Measurements from ENCODE around the gene RNF217. TPM values are rescaled to one million over a fixed set of nuclear protein-coding genes. Genes with fewer than 3 reads are reported as not detected.

Gene RNF217
- total RNA-seq, 4 donors from 2014 or later, result 26.2 to 32.2 (median 28.8) TPM

- H3K27ac ChIP-seq, result no peak overlapping the region
- no peaks in the 10 kb centered on the region for H3K9me3 ChIP-seq
- H3K27me3 ChIP-seq, result no peaks in the 10 kb centered on the region
- H3K4me1 ChIP-seq, result no peaks in the 10 kb centered on the region
- no peak for ATAC-seq
- peaks cover 0 to 42% of the 10 kb centered on the region in 2 donors for H3K36me3 ChIP-seq
- TF ChIP-seq CTCF (IDR thresholded peaks at IDR 0.05), result no peak
- TF ChIP-seq POLR2A (IDR thresholded peaks at IDR 0.05), result no peak
- TF ChIP-seq POLR2AphosphoS5 (IDR thresholded peaks at IDR 0.05), result no peak
- TF ChIP-seq EP300 (IDR thresholded peaks at IDR 0.05), result no peak
- no peak overlapping the region for H3K4me3 ChIP-seq
- 93 to 100% methylated on average over 2 to 4 of the region's 5 CpGs for WGBS, 2 donors (ENCODE audit: low coverage in 1 of 2)
Measured at GRCh38 chr6:125078602-125079321, 116.5 kb downstream of the RNF217 start.

GRCh38 chr6:125082908-125083683, 120.9 kb downstream of the RNF217 start:
- no peaks in the 10 kb centered on the region for H3K9me3 ChIP-seq
- no peaks in the 10 kb centered on the region for H3K27me3 ChIP-seq
- TF ChIP-seq POLR2AphosphoS5 (IDR thresholded peaks at IDR 0.05), result no peak
- TF ChIP-seq CTCF (IDR thresholded peaks at IDR 0.05), result no peak
- no peak for TF ChIP-seq POLR2A (IDR thresholded peaks at IDR 0.05)
- TF ChIP-seq EP300 (IDR thresholded peaks at IDR 0.05), result no peak
- ATAC-seq, result no peak
- 91 to 96% methylated on average over 8 of the region's 8 CpGs for WGBS, 2 donors (ENCODE audit: low coverage in 1 of 2)
- no peak overlapping the region for H3K4me3 ChIP-seq
- H3K27ac ChIP-seq, result no peak overlapping the region
- H3K36me3 ChIP-seq, result peaks cover 0 to 31% of the 10 kb centered on the region in 2 donors
- no peaks in the 10 kb centered on the region for H3K4me1 ChIP-seq

- Histone ChIP-seq H3K36me3 (peaks cover 0 to 31% of the 10 kb centered on the region in 2 donors), H3K9me3 (no peaks in the 10 kb centered on the region), H3K27me3 (no peaks in the 10 kb centered on the region), H3K4me1 (no peaks in the 10 kb centered on the region), H3K4me3 (no peak overlapping the region), H3K27ac (no peak overlapping the region)
- ATAC-seq, result no peak
- WGBS, 2 donors (ENCODE audit: low coverage in 1 of 2), result 97 to 100% methylated on average over 1 to 2 of the region's 2 CpGs
- TF ChIP-seq CTCF (IDR thresholded peaks at IDR 0.05), result no peak
- no peak for TF ChIP-seq POLR2A (IDR thresholded peaks at IDR 0.05)
- TF ChIP-seq EP300 (IDR thresholded peaks at IDR 0.05), result no peak
Measured at GRCh38 chr6:125083684-125083990, 121.4 kb downstream of the RNF217 start.

- TF ChIP-seq POLR2A (IDR thresholded peaks at IDR 0.05) (no peak), CTCF (IDR thresholded peaks at IDR 0.05) (no peak), EP300 (IDR thresholded peaks at IDR 0.05) (no peak), POLR2AphosphoS5 (IDR thresholded peaks at IDR 0.05) (no peak)
- Histone ChIP-seq H3K9me3 (no peaks in the 10 kb centered on the region), H3K4me3 (no peak overlapping the region), H3K27me3 (no peaks in the 10 kb centered on the region), H3K4me1 (no peaks in the 10 kb centered on the region), H3K27ac (no peak overlapping the region), H3K36me3 (peaks cover 0 to 26% of the 10 kb centered on the region in 2 donors)
- no peak for ATAC-seq
Measured at GRCh38 chr6:125086716-125087115, 124.5 kb downstream of the RNF217 start.

GRCh38 chr6:125088963-125089362, 126.7 kb downstream of the RNF217 start:
- no peak for ATAC-seq
- H3K4me3 ChIP-seq, result no peak overlapping the region
- no peaks in the 10 kb centered on the region for H3K4me1 ChIP-seq
- no peak overlapping the region for H3K27ac ChIP-seq
- H3K9me3 ChIP-seq, result no peaks in the 10 kb centered on the region
- TF ChIP-seq POLR2AphosphoS5 (IDR thresholded peaks at IDR 0.05) (no peak), EP300 (IDR thresholded peaks at IDR 0.05) (no peak), CTCF (IDR thresholded peaks at IDR 0.05) (no peak), POLR2A (IDR thresholded peaks at IDR 0.05) (no peak)
- no peaks in the 10 kb centered on the region for H3K27me3 ChIP-seq
- peaks cover 0 to 3% of the 10 kb centered on the region in 2 donors for H3K36me3 ChIP-seq
- 93 to 100% methylated on average over 3 to 5 of the region's 5 CpGs for WGBS, 2 donors (ENCODE audit: low coverage in 1 of 2)
